H1 (cell line): ENCODE measurements around the gene HLA-DRB1. TPM values are rescaled to one million over a fixed set of nuclear protein-coding genes. Genes with fewer than 3 reads are reported as not detected.

Experiments
- CTCF ChIA-PET: fragments of 300-600 bp; sonication (Branson Sonifier 250); formaldehyde crosslinking; loops from one replicate; lab custom pipeline; 2021; ENCODE audit not compliant: partially characterized antibody; lab: Charles Lee
- POLR2A ChIA-PET: fragments of 300-600 bp; sonication (Branson Sonifier 250); formaldehyde crosslinking; loops from one replicate; lab custom pipeline; 2021; ENCODE audit warnings: inconsistent platforms; ENCODE audit not compliant: partially characterized antibody; lab: Charles Lee
- DNase-seq, 2 experiments: peaks; one replicate each; pipeline versions ENCODE4 v3.0.0 to v3.0.0-alpha.2; 2010 to 2022; ENCODE audit warnings: low spot score in 2 of 2, low read depth in 1 of 2, mixed read lengths in 1 of 2
- FAIRE-seq: peaks from 2 replicates; lab custom pipeline; 2011; peaks lifted over from hg19 to GRCh38; lab: Jason Lieb, UNC
- H2AFZ ChIP-seq: 2 replicates; pipeline ENCODE4 v1.8.1; 2012; ENCODE audit warnings: low read length, inconsistent platforms
- H2AK5ac ChIP-seq: 2 replicates; pipeline ENCODE4 v1.6.1; 2013; ENCODE audit warnings: low read depth, low read length
- H2BK120ac ChIP-seq: replicated peaks from 2 replicates; pipeline ENCODE3; 2013; ENCODE audit warnings: low read depth, low read length, inconsistent platforms
- H2BK12ac ChIP-seq: 2 replicates; pipeline ENCODE4 v1.6.1; 2013; ENCODE audit warnings: low read depth, low read length
- H2BK15ac ChIP-seq: 2 replicates; pipeline ENCODE4 v1.6.1; 2013; ENCODE audit warnings: low read length
- H2BK20ac ChIP-seq: 2 replicates; pipeline ENCODE4 v1.6.1; 2013; ENCODE audit warnings: low read length
- H2BK5ac ChIP-seq: 2 replicates; pipeline ENCODE4 v1.6.1; 2013; ENCODE audit warnings: low read depth, low read length
- H3K14ac ChIP-seq: 2 replicates; pipeline ENCODE4 v1.6.1; 2013; ENCODE audit warnings: inconsistent platforms; ENCODE audit not compliant: insufficient read length
- H3K18ac ChIP-seq: 2 replicates; pipeline ENCODE4 v1.6.1; 2013; ENCODE audit warnings: low read length; ENCODE audit errors: extremely low read depth
- H3K23ac ChIP-seq: 2 replicates; pipeline ENCODE4 v1.6.1; 2013; ENCODE audit warnings: inconsistent platforms; ENCODE audit not compliant: insufficient read length
- H3K23me2 ChIP-seq: 2 replicates; pipeline ENCODE4 v1.6.1; 2013; ENCODE audit warnings: low read depth, low read length
- H3K27ac ChIP-seq: 2 replicates; pipeline ENCODE4 v1.6.1; 2011; ENCODE audit warnings: low read depth, low read length, inconsistent platforms
- H3K27me3 ChIP-seq, 4 experiments: replicated peaks in 1 of 4; 1 replicate in 1 of 4; 2 replicates in 3 of 4; pipeline versions ENCODE4 v1.6.1 to v1.8.1; 2011 to 2013; ENCODE audit warnings: low read length in 3 of 4, mild to moderate bottlenecking in 3 of 4, inconsistent platforms in 2 of 4, mixed read lengths in 2 of 4, moderate library complexity in 1 of 4; ENCODE audit not compliant: control insufficient read depth in 3 of 4, insufficient read depth in 3 of 4; ENCODE audit errors: extremely low read depth in 1 of 4
- H3K36me3 ChIP-seq, 4 experiments: 2 replicates each; pipeline versions ENCODE4 v1.6.1 to v1.8.1; 2011 to 2013; ENCODE audit warnings: mild to moderate bottlenecking in 4 of 4, low read length in 3 of 4, moderate library complexity in 2 of 4, control low read depth in 1 of 4, inconsistent platforms in 1 of 4; ENCODE audit not compliant: insufficient read depth in 4 of 4, control insufficient read depth in 2 of 4
- H3K4ac ChIP-seq: replicated peaks from 2 replicates; pipeline ENCODE3; 2013; ENCODE audit warnings: low read length, low read depth, mixed read lengths, inconsistent platforms; ENCODE audit not compliant: insufficient read length
- H3K4me1 ChIP-seq, 4 experiments: replicated peaks in 1 of 4; 1 replicate in 1 of 4; 2 replicates in 3 of 4; pipeline versions ENCODE4 v1.6.1 to v1.8.1; 2011 to 2013; ENCODE audit warnings: low read length in 3 of 4, inconsistent platforms in 2 of 4, mixed read lengths in 1 of 4; ENCODE audit not compliant: insufficient read depth in 4 of 4, control insufficient read depth in 3 of 4
- H3K4me2 ChIP-seq, 2 experiments: 2 replicates each; pipeline versions ENCODE4 v1.6.1 to v1.8.1; 2011 to 2013; ENCODE audit warnings: low read depth in 2 of 2, low read length in 2 of 2, control low read depth in 1 of 2, inconsistent platforms in 1 of 2, mild to moderate bottlenecking in 1 of 2; ENCODE audit not compliant: insufficient read depth in 1 of 2
- H3K4me3 ChIP-seq, 4 experiments: fragments of 200-600, 300-600 bp in 1 of 4; sonication (generic), shearing (Covaris generic), sonication (Bioruptor Twin) in 1 of 4; 2 replicates each; pipeline versions ENCODE4 v1.5.1 to v1.8.1; 2011 to 2016; ENCODE audit warnings: low read length in 4 of 4, low read depth in 3 of 4, control low read depth in 2 of 4, inconsistent platforms in 2 of 4, mild to moderate bottlenecking in 2 of 4, mixed read lengths in 1 of 4, moderate library complexity in 1 of 4; ENCODE audit not compliant: insufficient read depth in 2 of 4; ENCODE audit errors: extremely low read depth in 1 of 4
- H3K56ac ChIP-seq: replicated peaks from 2 replicates; pipeline ENCODE3; 2013; ENCODE audit warnings: low read depth, mild to moderate bottlenecking, mixed read lengths, low read length, inconsistent platforms; ENCODE audit not compliant: insufficient read length
- H3K79me1 ChIP-seq: 2 replicates; pipeline ENCODE4 v1.6.1; 2013; ENCODE audit warnings: low read depth, low read length, control low read depth
- H3K79me2 ChIP-seq, 2 experiments: 2 replicates each; pipeline versions ENCODE4 v1.6.1 to v1.8.1; 2012 to 2013; ENCODE audit warnings: low read length in 2 of 2, mild to moderate bottlenecking in 2 of 2, inconsistent platforms in 1 of 2; ENCODE audit not compliant: insufficient read depth in 2 of 2, control insufficient read depth in 1 of 2
- H3K9ac ChIP-seq, 4 experiments: replicated peaks in 1 of 4; 1 replicate in 1 of 4; 2 replicates in 3 of 4; pipeline versions ENCODE4 v1.6.1 to v1.8.1; 2011 to 2013; ENCODE audit warnings: low read depth in 3 of 4, low read length in 3 of 4, control low read depth in 2 of 4, mild to moderate bottlenecking in 2 of 4, moderate library complexity in 2 of 4, inconsistent platforms in 1 of 4; ENCODE audit errors: extremely low read depth in 1 of 4
- H3K9me3 ChIP-seq, 2 experiments: 2 replicates each; pipeline versions ENCODE4 v1.6.1 to v1.8.1; 2012 to 2013; ENCODE audit warnings: mild to moderate bottlenecking in 2 of 2, moderate library complexity in 2 of 2, control low read depth in 1 of 2, inconsistent platforms in 1 of 2, low read depth in 1 of 2, low read length in 1 of 2, mixed read lengths in 1 of 2; ENCODE audit not compliant: insufficient read depth in 2 of 2
- H4K20me1 ChIP-seq, 2 experiments: replicated peaks in 1 of 2; 2 replicates each; pipeline versions ENCODE3 to v1.8.1; 2011 to 2013; ENCODE audit warnings: inconsistent platforms in 2 of 2, low read length in 2 of 2, mild to moderate bottlenecking in 1 of 2; ENCODE audit not compliant: insufficient read depth in 2 of 2, control insufficient read depth in 1 of 2
- H4K5ac ChIP-seq: 2 replicates; pipeline ENCODE4 v1.6.1; 2013; ENCODE audit warnings: low read length, low read depth, mixed read lengths, inconsistent platforms; ENCODE audit not compliant: insufficient read length
- H4K8ac ChIP-seq: 2 replicates; pipeline ENCODE4 v1.8.0; 2013; ENCODE audit warnings: mild to moderate bottlenecking, moderate library complexity, low read length, inconsistent platforms; ENCODE audit not compliant: insufficient read depth; ENCODE audit errors: extremely low read depth
- H4K91ac ChIP-seq: replicated peaks from 2 replicates; pipeline ENCODE3; 2013; ENCODE audit warnings: low read length, mixed read lengths, inconsistent platforms; ENCODE audit not compliant: insufficient read length
- CHD7 ChIP-seq: fragments of 300-600 bp; sonication (generic); IDR thresholded peaks from 2 replicates; pipeline ENCODE4 v1.7.1; 2012; ENCODE audit warnings: low read length, moderate library complexity, mild to moderate bottlenecking, inconsistent platforms; ENCODE audit not compliant: insufficient replicate concordance
- WGBS, 2 experiments: shearing (Covaris generic) in 1 of 2; methylation state at CpG; one replicate each; pipeline versions ENCODE4 v1.1.6 to v1.1.7; 2013 to 2015; ENCODE audit warnings: low lambda C conversion rate in 2 of 2, mixed read lengths in 2 of 2, inconsistent platforms in 1 of 2, low coverage in 1 of 2, missing lambda C conversion rate in 1 of 2; ENCODE audit not compliant: insufficient replicate concordance in 2 of 2, insufficient coverage in 1 of 2, insufficient read length in 1 of 2; ENCODE audit errors: extremely low coverage in 1 of 2, missing lambda C conversion rate in 1 of 2; 5-methylcytosine and 5-hydroxymethylcytosine counted together
- polyA plus RNA-seq, 7 experiments: library from polyadenylated mRNA; depleted of rRNA in 3 of 7; stranded (reverse) in 5 of 7; unstranded in 2 of 7; fragments of >200 nt in 5 of 7; fragments of 200-250 nt in 2 of 7; gene quantifications; 1 replicate in 5 of 7; 2 replicates in 1 of 7; 4 replicates in 1 of 7; pipeline versions ENCODE4 v1.2.1 to v1.2.3, GENCODE V29; 2011 to 2013; ENCODE audit warnings: missing spikeins in 2 of 7, mixed read lengths in 2 of 7
- total RNA-seq: library from RNA; stranded (reverse); fragmentation: NEBNext Ultra II Directional; extraction: Animal tissue kit (Norgen Biotek cat#: 25700); gene quantifications from 2 replicates; pipeline ENCODE4 v1.2.1, GENCODE V29; 2021

The HLA-DRB1 gene
- total and polyA plus RNA-seq, 2 of the 8 experiments (the other 6 are each of a cell fraction or from before 2014, with no cell fraction given), result 6.7 to 7.5 TPM

- Histone ChIP-seq H2BK5ac (no peak overlapping the region), H2BK15ac (no peak overlapping the region), H3K4me1 (no peaks in the 10 kb centered on the region), H4K91ac (no peak overlapping the region), H2BK20ac (no peak overlapping the region), H2BK120ac (no peak overlapping the region), H3K9me3 (no peaks in the 10 kb centered on the region), H2AFZ (no peak overlapping the region), H3K18ac (no peak overlapping the region), H3K79me2 (no peaks in the 10 kb centered on the region), H4K20me1 (no peaks in the 10 kb centered on the region), H3K4ac (no peak overlapping the region), H3K14ac (no peak overlapping the region), H3K27ac (no peak overlapping the region), H4K5ac (no peak overlapping the region), H2AK5ac (no peak overlapping the region), H3K23me2 (no peaks in the 10 kb centered on the region), H3K79me1 (no peaks in the 10 kb centered on the region), H3K36me3 (no peaks in the 10 kb centered on the region), H3K4me3 (no peak overlapping the region), H2BK12ac (no peak overlapping the region), H3K27me3 (no peaks in the 10 kb centered on the region), H3K4me2 (no peak overlapping the region), H4K8ac (no peak overlapping the region), H3K56ac (no peak overlapping the region), H3K23ac (no peak overlapping the region), H3K9ac (no peak overlapping the region)
- WGBS, 2 experiments, result 94% methylated on average over 1 of the region's 1 CpG; no CpG with 5 or more reads in 1 of the 2 experiments
- CTCF ChIA-PET, result no interaction called here
- DNase-seq (no peak), FAIRE-seq (no peak)
- POLR2A ChIA-PET, result no interaction called here
- TF ChIP-seq CHD7, result no peak
These were observed 24.1 kb downstream of the HLA-DRB1 start for GRCh38 chr6:32565511-32565910.
